ENCODE results near the gene QPRT.
A peak's percentile ranks its signal among the peaks of the same experiment; 100 is the strongest.
"Not testable (repeated sequence)": the region's sequence is repeated elsewhere in the genome, so short reads cannot be mapped to it uniquely, and the experiment has no call there.

QPRT gene

GRCh38 chr16:29650771-29651170, 28.2 kb upstream of the QPRT start:
- in situ Hi-C loops (cut with MboI; ENCODE audit: low sequenced_read_pairs): loop anchor here (10.0 kb wide), 1 partner anchor 626 kb away; no protein-coding TSS in a partner anchor
- DNase-seq (ENCODE audit: low spot score in 2 of 2): no peak
- H3K4me3 ChIP-seq: no peak overlapping the region

DNA sequence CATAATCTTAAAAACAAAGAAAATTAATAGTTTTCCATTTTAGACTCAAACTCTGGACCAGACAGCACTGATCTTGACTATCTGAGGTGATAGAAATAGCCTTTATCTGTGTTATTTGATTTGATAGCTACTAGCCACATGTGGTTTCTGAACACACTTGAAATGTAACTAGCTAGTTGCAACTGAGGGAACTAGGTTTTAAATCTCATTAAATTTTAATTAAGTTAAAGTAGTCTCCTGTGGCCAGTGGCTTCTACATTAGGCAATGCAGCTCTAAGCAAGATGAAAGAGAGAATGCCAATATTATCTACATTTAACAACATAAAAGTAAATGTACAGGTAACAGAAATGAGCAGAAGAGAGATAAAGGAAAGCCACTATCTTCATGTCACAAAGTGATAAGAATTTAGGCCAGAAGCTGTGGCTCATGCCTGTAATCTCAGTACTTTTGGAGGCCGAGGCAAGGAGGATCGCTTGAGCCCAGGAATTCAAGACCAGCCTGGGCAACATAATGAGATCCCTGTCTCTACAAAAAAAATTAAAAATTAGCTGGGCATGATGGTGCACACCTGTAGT, 27.1 kb upstream of the QPRT start:
- no peaks in the 10 kb centered on the region for H3K4me1 ChIP-seq
- H3K36me3 ChIP-seq (replicated peaks): no peaks in the 10 kb centered on the region
- in situ Hi-C loops (cut with MboI; ENCODE audit: low sequenced_read_pairs): loop anchor here (10.0 kb wide), 1 partner anchor 627 kb away; no protein-coding TSS in a partner anchor
- no peaks in the 10 kb centered on the region for H3K9me3 ChIP-seq
- no peak overlapping the region for H3K4me3 ChIP-seq
- H3K27me3 ChIP-seq (ENCODE audit: low read depth): no peaks in the 10 kb centered on the region
- no peak for DNase-seq (ENCODE audit: low spot score in 2 of 2)

More at GRCh38 chr16:29650771-29651170, 28.2 kb upstream of the QPRT start:
- Histone ChIP-seq H3K27me3 (ENCODE audit: low read depth) (no peaks in the 10 kb centered on the region), H3K9me3 (no peaks in the 10 kb centered on the region), H3K4me1 (no peaks in the 10 kb centered on the region), H3K36me3 (replicated peaks) (no peaks in the 10 kb centered on the region)

- DNase-seq (ENCODE audit: low spot score in 2 of 2): peak in 1 of 2 experiments; percentile 43
- H3K4me3 ChIP-seq: no peak overlapping the region
- in situ Hi-C loops (cut with MboI; ENCODE audit: low sequenced_read_pairs): loop anchor here (10.0 kb wide), 1 partner anchor 629 kb away; no protein-coding TSS in a partner anchor
Observed at GRCh38 chr16:29653471-29653870, 25.5 kb upstream of the QPRT start.

DNA sequence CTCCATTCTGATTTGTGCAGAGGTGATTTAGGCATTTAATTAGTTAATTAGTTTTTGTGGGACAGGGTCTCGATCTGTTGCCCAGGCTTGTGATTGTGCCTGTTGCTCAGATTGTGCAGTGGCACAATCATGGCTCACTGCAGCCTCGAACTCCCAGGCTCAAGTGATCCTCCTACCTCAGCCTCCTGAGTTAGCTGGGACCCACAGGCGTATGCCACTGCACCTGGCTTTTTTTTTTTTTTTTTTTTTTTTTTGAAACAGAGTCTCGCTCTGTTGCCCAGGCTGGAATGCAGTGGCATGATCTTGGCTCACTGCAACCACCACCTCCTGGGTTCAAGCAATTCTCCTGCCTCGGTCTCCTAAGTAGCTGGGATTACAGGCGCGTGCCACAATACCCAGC, 25.1 kb upstream of the QPRT start:
- not testable (repeated sequence) for H3K4me3 ChIP-seq; H3K27me3 ChIP-seq (ENCODE audit: low read depth); H3K9me3 ChIP-seq; DNase-seq (ENCODE audit: low spot score in 2 of 2); H3K4me1 ChIP-seq; H3K36me3 ChIP-seq (replicated peaks)
- in situ Hi-C loops (cut with MboI; ENCODE audit: low sequenced_read_pairs): loop anchor here (10.0 kb wide), 1 partner anchor 629 kb away; no protein-coding TSS in a partner anchor

More at GRCh38 chr16:29653471-29653870, 25.5 kb upstream of the QPRT start:
- H3K4me1 ChIP-seq: no peaks in the 10 kb centered on the region
- no peaks in the 10 kb centered on the region for H3K9me3 ChIP-seq
- H3K36me3 ChIP-seq (replicated peaks): no peaks in the 10 kb centered on the region
- H3K27me3 ChIP-seq (ENCODE audit: low read depth): no peaks in the 10 kb centered on the region

DNA sequence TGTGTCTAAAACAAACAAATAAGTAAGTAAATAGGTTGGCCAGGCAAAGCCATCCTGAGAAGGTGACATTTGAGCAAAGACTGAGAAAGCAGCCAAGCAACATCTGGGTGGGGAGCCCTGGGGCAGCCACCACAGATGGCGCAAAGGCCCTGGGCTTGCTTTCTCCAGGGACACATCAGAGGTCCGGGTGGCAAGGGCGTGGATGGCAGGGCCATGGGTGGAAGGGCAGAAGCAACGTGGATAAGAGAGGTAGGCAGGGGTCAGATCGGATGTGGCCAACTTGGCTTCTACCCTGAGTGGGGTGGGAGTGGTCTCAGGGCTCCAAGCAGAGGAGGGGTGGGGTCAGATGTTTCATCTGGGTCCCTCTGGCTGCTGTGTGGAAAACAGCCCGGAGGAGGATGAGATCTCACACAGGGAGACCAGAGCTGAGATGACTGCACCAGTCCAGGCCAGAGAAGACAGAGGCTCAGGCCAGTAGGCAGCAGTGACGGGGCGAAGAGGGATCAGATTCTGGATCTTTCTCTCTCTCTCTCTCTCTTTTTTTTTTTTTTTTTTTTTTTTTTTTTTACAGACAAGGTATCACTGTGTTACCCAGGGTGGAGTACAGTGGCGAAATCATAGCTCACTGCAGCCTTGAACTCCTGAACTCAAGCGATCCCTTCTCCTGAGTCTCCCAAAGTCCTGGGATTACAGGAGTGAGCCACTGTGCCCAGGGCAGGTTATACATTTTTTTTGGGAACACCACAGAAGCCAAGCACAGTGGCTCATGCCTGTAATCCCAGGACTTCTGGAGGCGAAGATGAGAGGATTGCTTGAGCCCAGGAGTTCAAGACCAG, 22.1 kb upstream of the QPRT start:
- Histone ChIP-seq H3K27me3 (ENCODE audit: low read depth) (no peaks in the 10 kb centered on the region), H3K36me3 (replicated peaks) (no peaks in the 10 kb centered on the region), H3K4me1 (no peaks in the 10 kb centered on the region), H3K4me3 (no peak overlapping the region), H3K9me3 (no peaks in the 10 kb centered on the region)
- in situ Hi-C loops (cut with MboI; ENCODE audit: low sequenced_read_pairs): loop anchor here (10.0 kb wide), 1 partner anchor 632 kb away; no protein-coding TSS in a partner anchor
- no peak for DNase-seq (ENCODE audit: low spot score in 2 of 2)

DNA sequence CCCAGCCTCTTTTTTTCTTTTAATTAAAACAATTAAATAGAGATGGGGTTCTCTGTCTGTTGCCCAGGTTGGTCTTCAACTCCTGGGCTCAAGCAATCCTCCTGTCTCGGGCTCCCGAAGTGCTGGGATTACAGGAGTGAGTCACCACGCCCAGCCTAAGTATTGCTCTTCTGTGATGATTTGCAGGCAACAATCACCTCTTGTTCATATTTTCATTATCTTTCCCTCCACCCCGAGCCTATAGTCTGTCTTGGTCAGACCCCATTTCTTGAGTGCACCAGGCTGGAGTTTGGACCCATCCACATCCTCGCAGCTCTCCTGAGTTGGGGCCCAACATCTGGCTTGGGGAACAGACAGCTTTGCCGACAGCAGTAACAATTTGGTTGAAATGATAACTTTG, 20.3 kb upstream of the QPRT start:
- DNase-seq (ENCODE audit: low spot score in 2 of 2): no peak
- in situ Hi-C loops (cut with MboI; ENCODE audit: low sequenced_read_pairs): loop anchor here (10.0 kb wide), 1 partner anchor 634 kb away; no protein-coding TSS in a partner anchor
- Histone ChIP-seq H3K9me3 (no peaks in the 10 kb centered on the region), H3K36me3 (replicated peaks) (no peaks in the 10 kb centered on the region), H3K4me1 (no peaks in the 10 kb centered on the region), H3K27me3 (ENCODE audit: low read depth) (no peaks in the 10 kb centered on the region), H3K4me3 (no peak overlapping the region)

- in situ Hi-C loops (cut with MboI; ENCODE audit: low sequenced_read_pairs): no loop called here
- Histone ChIP-seq H3K36me3 (replicated peaks) (no peaks in the 10 kb centered on the region), H3K4me1 (no peaks in the 10 kb centered on the region; the same call in 1 of the 2 replicates), H3K9me3 (no peaks in the 10 kb centered on the region), H3K4me3 (no peak overlapping the region), H3K27me3 (ENCODE audit: low read depth) (no peaks in the 10 kb centered on the region)
- DNase-seq (ENCODE audit: low spot score in 2 of 2): no peak
Observed at GRCh38 chr16:29662000-29662728, 16.8 kb upstream of the QPRT start.

DNA sequence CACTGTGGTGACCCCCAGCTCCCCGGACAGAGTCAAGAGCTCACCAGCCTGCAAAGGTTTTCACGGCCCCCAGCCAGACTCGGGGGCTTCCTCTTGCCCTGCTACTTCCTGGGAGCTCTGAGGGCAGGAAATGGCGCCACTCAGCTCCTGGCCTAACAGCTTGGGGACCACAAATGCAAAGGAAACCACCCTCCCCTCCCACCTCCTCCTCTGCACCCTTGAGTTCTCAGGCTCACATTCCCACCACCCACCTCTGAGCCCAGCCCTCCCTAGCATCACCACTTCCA, 16.3 kb upstream of the QPRT start:
- Histone ChIP-seq H3K4me3 (no peak overlapping the region), H3K4me1 (no peaks in the 10 kb centered on the region; the same call in 1 of the 2 replicates), H3K36me3 (replicated peaks) (no peaks in the 10 kb centered on the region), H3K27me3 (ENCODE audit: low read depth) (no peaks in the 10 kb centered on the region), H3K9me3 (no peaks in the 10 kb centered on the region)
- in situ Hi-C loops (cut with MboI; ENCODE audit: low sequenced_read_pairs): no loop called here
- DNase-seq (ENCODE audit: low spot score in 2 of 2): no peak

DNA sequence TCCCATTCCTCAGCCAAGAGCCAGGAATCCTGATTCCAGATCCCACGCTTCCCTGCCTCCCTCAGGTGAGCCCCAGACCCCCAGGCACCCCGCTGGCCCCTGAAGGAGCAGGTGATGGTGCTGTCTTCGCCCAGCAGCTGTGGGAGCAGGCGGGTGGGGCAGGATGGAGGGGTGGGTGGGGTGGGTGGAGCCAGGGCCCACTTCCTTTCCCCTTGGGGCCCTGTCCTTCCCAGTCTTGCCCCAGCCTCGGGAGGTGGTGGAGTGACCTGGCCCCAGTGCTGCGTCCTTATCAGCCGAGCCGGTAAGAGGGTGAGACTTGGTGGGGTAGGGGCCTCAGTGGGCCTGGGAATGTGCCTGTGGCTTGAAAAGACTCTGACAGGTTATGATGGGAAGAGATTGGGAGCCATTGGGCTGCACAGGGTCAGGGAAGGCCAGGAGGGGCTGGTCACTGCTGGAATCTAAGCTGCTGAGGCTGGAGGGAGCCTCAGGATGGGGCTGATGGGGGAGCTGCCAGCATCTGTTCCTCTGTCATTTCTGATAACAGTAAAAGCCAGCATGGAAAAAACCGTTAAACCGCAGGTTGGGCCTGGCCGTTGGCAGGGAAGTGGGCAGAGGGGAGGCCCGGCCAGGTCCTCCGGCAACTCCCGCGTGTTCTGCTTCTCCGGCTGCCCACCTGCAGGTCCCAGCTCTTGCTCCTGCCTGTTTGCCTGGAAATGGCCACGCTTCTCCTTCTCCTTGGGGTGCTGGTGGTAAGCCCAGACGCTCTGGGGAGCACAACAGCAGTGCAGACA, 15.8 kb upstream of the QPRT start, which contains the start of gene SPN:
Gene SPN, plus strand, starts transcription at position 232 of the 791 bp plus-strand sequence. Its CDS starts 482 bp downstream, at position 714.
- no peaks in the 10 kb centered on the region for H3K9me3 ChIP-seq
- no peak for DNase-seq (ENCODE audit: low spot score in 2 of 2)
- in situ Hi-C loops (cut with MboI; ENCODE audit: low sequenced_read_pairs): no loop called here
- H3K4me1 ChIP-seq: no peaks in the 10 kb centered on the region; the same call in 1 of the 2 replicates
- no peaks in the 10 kb centered on the region for H3K27me3 ChIP-seq (ENCODE audit: low read depth)
- H3K4me3 ChIP-seq: no peak within 1 kb of the TSS
- no peaks in the 10 kb centered on the region for H3K36me3 ChIP-seq (replicated peaks)

GRCh38 chr16:29663807-29664090, 15.2 kb upstream of the QPRT start:
- no peaks in the 10 kb centered on the region for H3K9me3 ChIP-seq
- no peaks in the 10 kb centered on the region for H3K36me3 ChIP-seq (replicated peaks)
- H3K27me3 ChIP-seq (ENCODE audit: low read depth): no peaks in the 10 kb centered on the region
- no peaks in the 10 kb centered on the region; the same call in 1 of the 2 replicates for H3K4me1 ChIP-seq
- in situ Hi-C loops (cut with MboI; ENCODE audit: low sequenced_read_pairs): no loop called here
- DNase-seq (ENCODE audit: low spot score in 2 of 2): no peak
- no peak overlapping the region for H3K4me3 ChIP-seq

GRCh38 chr16:29664091-29664921, 14.7 kb upstream of the QPRT start:
- Histone ChIP-seq H3K27me3 (ENCODE audit: low read depth) (no peaks in the 10 kb centered on the region), H3K4me1 (no peaks in the 10 kb centered on the region; the same call in 1 of the 2 replicates), H3K36me3 (replicated peaks) (no peaks in the 10 kb centered on the region), H3K4me3 (no peak overlapping the region), H3K9me3 (no peaks in the 10 kb centered on the region)
- DNase-seq (ENCODE audit: low spot score in 2 of 2): no peak
- in situ Hi-C loops (cut with MboI; ENCODE audit: low sequenced_read_pairs): no loop called here

DNA sequence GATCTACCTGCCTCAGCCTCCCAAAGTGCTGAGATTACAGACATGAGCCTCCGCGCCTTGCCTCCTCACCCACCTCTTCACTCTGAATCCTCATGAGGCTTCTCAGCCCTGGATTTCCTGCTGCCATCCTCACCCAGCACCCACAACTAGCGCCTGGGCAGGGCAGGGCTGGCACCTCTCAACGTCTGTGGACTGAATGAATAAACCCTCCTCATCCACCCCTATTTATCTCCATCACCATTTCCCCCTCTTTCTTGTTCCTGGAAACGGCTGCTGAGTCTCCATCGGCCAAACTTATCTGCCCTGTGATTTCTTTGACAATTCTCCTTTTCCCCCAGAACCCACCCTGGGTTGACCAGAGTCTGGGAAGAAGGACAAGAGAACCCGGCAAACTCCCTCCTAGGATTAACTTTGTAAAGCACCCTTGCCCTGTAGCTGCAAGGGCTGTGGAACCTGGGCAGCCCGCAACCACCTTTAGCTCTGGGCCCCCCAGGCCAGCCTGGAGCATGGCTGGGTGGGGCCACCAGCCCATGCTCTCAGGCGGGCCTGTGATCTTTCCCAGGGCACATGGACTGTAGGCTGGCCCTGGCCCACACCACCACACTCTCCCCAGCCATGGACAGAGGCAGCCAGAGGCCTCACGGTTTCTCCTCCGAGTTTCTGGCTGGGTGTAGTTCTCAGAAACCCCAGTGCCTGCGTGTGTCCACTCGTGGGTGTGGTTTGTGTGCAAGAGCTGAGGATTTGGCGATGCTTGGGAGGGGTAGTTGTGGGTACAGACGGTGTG, 13.5 kb upstream of the QPRT start:
- no peaks in the 10 kb centered on the region for H3K27me3 ChIP-seq (ENCODE audit: low read depth)
- DNase-seq (ENCODE audit: low spot score in 2 of 2): no peak
- in situ Hi-C loops (cut with MboI; ENCODE audit: low sequenced_read_pairs): no loop called here
- no peaks in the 10 kb centered on the region; the same call in 1 of the 2 replicates for H3K4me1 ChIP-seq
- H3K4me3 ChIP-seq: no peak overlapping the region
- H3K36me3 ChIP-seq (replicated peaks): no peaks in the 10 kb centered on the region
- H3K9me3 ChIP-seq: no peaks in the 10 kb centered on the region
